KMS-11 (cell line): ENCODE measurements around the gene SMYD5.

Source experiments
- H2AFZ ChIP-seq: fragments of 200-600 bp; sonication (generic); 2 replicates; pipeline ENCODE4 v1.6.1; 2016; ENCODE audit warnings: antibody characterized with exemption, mixed run types, low read depth
- H3K27ac ChIP-seq: fragments of 200-600 bp; sonication (generic); 2 replicates; pipeline ENCODE4 v1.6.1; 2016; ENCODE audit warnings: mild to moderate bottlenecking, mixed run types
- H3K27me3 ChIP-seq: fragments of 200-600 bp; sonication (generic); 2 replicates; pipeline ENCODE4 v1.6.1; 2017; ENCODE audit warnings: mild to moderate bottlenecking, low read depth, mixed run types, moderate library complexity; ENCODE audit not compliant: insufficient read depth
- H3K36me3 ChIP-seq: fragments of 200-600 bp; sonication (generic); 2 replicates; pipeline ENCODE4 v1.6.1; 2017; ENCODE audit warnings: mild to moderate bottlenecking, mixed run types; ENCODE audit not compliant: insufficient read depth
- H3K4me1 ChIP-seq: fragments of 200-600 bp; sonication (generic); 2 replicates; pipeline ENCODE4 v1.6.1; 2016; ENCODE audit warnings: mild to moderate bottlenecking, low read depth, mixed run types; ENCODE audit not compliant: poor library complexity, severe bottlenecking
- H3K4me2 ChIP-seq: fragments of 200-600 bp; sonication (generic); 2 replicates; pipeline ENCODE4 v1.7.0; 2016; ENCODE audit warnings: mild to moderate bottlenecking, mixed run types
- H3K4me3 ChIP-seq: fragments of 200-600 bp; sonication (generic); IDR thresholded peaks from 2 replicates; pipeline ENCODE4 v1.6.1; 2017; ENCODE audit warnings: low read depth, low read length, mixed read lengths; ENCODE audit not compliant: insufficient read depth
- H3K79me2 ChIP-seq: fragments of 200-600 bp; sonication (generic); 2 replicates; pipeline ENCODE4 v1.6.1; 2016; ENCODE audit warnings: low read depth, mixed run types; ENCODE audit not compliant: insufficient read depth
- H3K9ac ChIP-seq: fragments of 200-600 bp; sonication (generic); 2 replicates; pipeline ENCODE4 v1.6.1; 2016; ENCODE audit warnings: mild to moderate bottlenecking, mixed run types
- H4K20me1 ChIP-seq: fragments of 200-600 bp; sonication (generic); 2 replicates; pipeline ENCODE4 v1.6.1; 2016; ENCODE audit warnings: mild to moderate bottlenecking, mixed run types; ENCODE audit not compliant: insufficient read depth
- CTCF ChIP-seq: fragments of 200-600 bp; sonication (generic); conservative IDR thresholded peaks from 2 replicates; pipeline ENCODE4 v1.6.1; 2017; ENCODE audit warnings: low read depth, mild to moderate bottlenecking, antibody characterized with exemption, low read length, moderate library complexity, mixed read lengths

SMYD5 gene

GRCh38 chr2:73258913-73259215, 44.8 kb downstream of the SMYD5 start:
- Histone ChIP-seq H3K27ac (no peak overlapping the region), H3K9ac (no peak overlapping the region), H3K4me2 (no peak overlapping the region), H4K20me1 (no peaks in the 10 kb centered on the region), H3K4me1 (no peaks in the 10 kb centered on the region), H3K36me3 (peaks cover 4% of the 10 kb centered on the region; the same call in 1 of the 2 replicates), H3K27me3 (no peaks in the 10 kb centered on the region), H3K79me2 (no peaks in the 10 kb centered on the region), H3K4me3 (no peak overlapping the region), H2AFZ (no peak overlapping the region)
- TF ChIP-seq CTCF = no peak

- no peaks in the 10 kb centered on the region for H3K27me3 ChIP-seq
Observed at GRCh38 chr2:73259276-73259675, 45.2 kb downstream of the SMYD5 start.

GRCh38 chr2:73259704-73260337, 45.8 kb downstream of the SMYD5 start:
- no peaks in the 10 kb centered on the region for H4K20me1 ChIP-seq
- peaks cover 4% of the 10 kb centered on the region; the same call in 1 of the 2 replicates for H3K36me3 ChIP-seq
- no peak overlapping the region for H2AFZ ChIP-seq

More at GRCh38 chr2:73259276-73259675, 45.2 kb downstream of the SMYD5 start:
- H3K9ac ChIP-seq = no peak overlapping the region
- H2AFZ ChIP-seq = no peak overlapping the region
- no peaks in the 10 kb centered on the region for H3K4me1 ChIP-seq
- no peak overlapping the region for H3K27ac ChIP-seq
- H3K79me2 ChIP-seq = no peaks in the 10 kb centered on the region
- H4K20me1 ChIP-seq = no peaks in the 10 kb centered on the region
- no peak for TF ChIP-seq CTCF
- H3K4me2 ChIP-seq = no peak overlapping the region
- peaks cover 4% of the 10 kb centered on the region; the same call in 1 of the 2 replicates for H3K36me3 ChIP-seq
- H3K4me3 ChIP-seq = no peak overlapping the region

GRCh38 chr2:73260338-73260984, 46.4 kb downstream of the SMYD5 start:
- no peaks in the 10 kb centered on the region for H4K20me1 ChIP-seq
- H2AFZ ChIP-seq = no peak overlapping the region

More at GRCh38 chr2:73259704-73260337, 45.8 kb downstream of the SMYD5 start:
- H3K79me2 ChIP-seq = no peaks in the 10 kb centered on the region
- H3K4me1 ChIP-seq = no peaks in the 10 kb centered on the region
- H3K27me3 ChIP-seq = no peaks in the 10 kb centered on the region
- H3K4me2 ChIP-seq = no peak overlapping the region
- no peak overlapping the region for H3K9ac ChIP-seq
- TF ChIP-seq CTCF = no peak; the same call in 1 of the 2 replicates
- H3K27ac ChIP-seq = no peak overlapping the region
- no peak overlapping the region for H3K4me3 ChIP-seq

More at GRCh38 chr2:73260338-73260984, 46.4 kb downstream of the SMYD5 start:
- Histone ChIP-seq H3K79me2 (no peaks in the 10 kb centered on the region), H3K27ac (no peak overlapping the region), H3K9ac (no peak overlapping the region), H3K4me3 (no peak overlapping the region), H3K27me3 (no peaks in the 10 kb centered on the region), H3K36me3 (peaks cover 4% of the 10 kb centered on the region; the same call in 1 of the 2 replicates), H3K4me1 (no peaks in the 10 kb centered on the region), H3K4me2 (no peak overlapping the region)
- TF ChIP-seq CTCF = no peak; the same call in 1 of the 2 replicates
